ENCODE data around the gene RHPN2. TPM values are rescaled to one million over a fixed set of nuclear protein-coding genes. Genes with fewer than 3 reads are reported as not detected.

The RHPN2 gene
- total and polyA plus RNA-seq, 2 of the 8 experiments (the other 6 are each of a cell fraction or from before 2014, with no cell fraction given), result 22.8 to 31.1 TPM

- ChIA-PET CTCF (ENCODE audit: partially characterized antibody) (interaction anchor here (0.7 to 1.9 kb wide), 3 partner anchors 34 to 205 kb away, joined by 3 to 4 read pairs (median 4); no protein-coding TSS in a partner anchor), POLR2A (ENCODE audit: partially characterized antibody) (interaction anchor here (1.2 kb wide), 1 partner anchor 8 kb away, joined by 4 read pairs; no protein-coding TSS in a partner anchor)
- Histone ChIP-seq H3K56ac (replicated peaks; ENCODE audit: insufficient read length, low read depth, low read length) (no peak within 1 kb of the TSS), H3K79me2 (ENCODE audit: control insufficient read depth in 1 of 2, insufficient read depth in 2 of 2, low read length in 2 of 2) (peaks cover 4 to 16% of the 10 kb centered on the region in 2 experiments; a peak in 3 of 4 replicates), H3K4me2 (ENCODE audit: insufficient read depth in 1 of 2, low read depth in 2 of 2, low read length in 2 of 2) (peak within 1 kb of the TSS; percentile 87 to 97), H3K14ac (ENCODE audit: insufficient read length) (peak within 1 kb of the TSS; percentile 28), H2BK5ac (ENCODE audit: low read depth, low read length) (peak within 1 kb of the TSS; percentile 88), H2BK20ac (ENCODE audit: low read length) (no peak within 1 kb of the TSS), H2AK5ac (ENCODE audit: low read depth, low read length) (peak within 1 kb of the TSS; percentile 95; the same call in 1 of the 2 replicates), H4K8ac (ENCODE audit: extremely low read depth, insufficient read depth, low read length) (peak within 1 kb of the TSS; percentile 81), H2BK12ac (ENCODE audit: low read depth, low read length) (no peak within 1 kb of the TSS), H3K9ac (replicated peaks in 1 of 4; ENCODE audit: extremely low read depth in 1 of 4, low read depth in 3 of 4, low read length in 3 of 4) (peak within 1 kb of the TSS in 3 of 4 experiments; percentile 58 to 74 (median 58); a peak in 6 of 7 replicates), H2AFZ (ENCODE audit: low read length) (peak within 1 kb of the TSS; percentile 73), H2BK120ac (replicated peaks; ENCODE audit: low read depth, low read length) (peak within 1 kb of the TSS; percentile 64), H4K91ac (replicated peaks; ENCODE audit: insufficient read length, low read length) (peak within 1 kb of the TSS; percentile 88), H4K20me1 (replicated peaks in 1 of 2; ENCODE audit: control insufficient read depth in 1 of 2, insufficient read depth in 2 of 2, low read length in 2 of 2) (peaks cover 0 to 5% of the 10 kb centered on the region in 2 experiments), H3K4me3 (ENCODE audit: extremely low read depth in 1 of 4, insufficient read depth in 2 of 4, low read depth in 3 of 4, low read length in 4 of 4) (peak within 1 kb of the TSS; percentile 71 to 95 (median 82)), H3K18ac (ENCODE audit: extremely low read depth, low read length) (no peak within 1 kb of the TSS; the same call in none of the 2 replicates), H3K23me2 (ENCODE audit: low read depth, low read length) (peaks cover 7% of the 10 kb centered on the region), H3K23ac (ENCODE audit: insufficient read length) (no peak within 1 kb of the TSS), H3K36me3 (ENCODE audit: control insufficient read depth in 2 of 4, insufficient read depth in 4 of 4, low read length in 3 of 4) (peaks cover 0 to 5% (median 0%) of the 10 kb centered on the region in 4 experiments; a peak in 1 of 8 replicates), H3K4me1 (replicated peaks in 1 of 4; ENCODE audit: control insufficient read depth in 3 of 4, insufficient read depth in 4 of 4, low read length in 3 of 4) (peaks cover 0 to 4% (median 4%) of the 10 kb centered on the region in 4 experiments; a peak in 5 of 7 replicates), H3K27ac (ENCODE audit: low read depth, low read length) (no peak within 1 kb of the TSS), H2BK15ac (ENCODE audit: low read length) (peak within 1 kb of the TSS; percentile 72; the same call in 1 of the 2 replicates), H3K4ac (replicated peaks; ENCODE audit: insufficient read length, low read depth, low read length) (peak within 1 kb of the TSS; percentile 78), H4K5ac (ENCODE audit: insufficient read length, low read depth, low read length) (peak within 1 kb of the TSS; percentile 79), H3K27me3 (replicated peaks in 1 of 4; ENCODE audit: control insufficient read depth in 3 of 4, extremely low read depth in 1 of 4, insufficient read depth in 3 of 4, low read length in 3 of 4) (no peaks in the 10 kb centered on the region), H3K9me3 (ENCODE audit: insufficient read depth in 2 of 2, low read depth in 1 of 2, low read length in 1 of 2) (no peaks in the 10 kb centered on the region), H3K79me1 (ENCODE audit: low read depth, low read length) (peaks cover 4% of the 10 kb centered on the region; the same call in 1 of the 2 replicates)
- peak; percentile 99 for FAIRE-seq
- 7% methylated on average over 55 of the region's 57 CpGs; no CpG with 5 or more reads in 1 of the 2 experiments for WGBS, 2 experiments (ENCODE audit: extremely low coverage in 1 of 2, insufficient coverage in 1 of 2, insufficient read length in 1 of 2, insufficient replicate concordance in 2 of 2, low coverage in 1 of 2, low lambda C conversion rate in 2 of 2, missing lambda C conversion rate in 1 of 2)
- DNase-seq (ENCODE audit: low read depth in 1 of 2, low spot score in 2 of 2), result peak; percentile 99 to 100
- TF ChIP-seq RAD21 (IDR thresholded peaks at IDR 0.05 in 1 of 2, conservative IDR thresholded peaks at IDR 0.05 in 1 of 2; ENCODE audit: low read depth in 2 of 2, low read length in 2 of 2) (no peak; a peak in 1 of 4 replicates), TAF7 (optimal IDR thresholded peaks at IDR 0.05; ENCODE audit: borderline replicate concordance, low read depth, low read length) (peak; percentile 47), POU5F1 (IDR thresholded peaks at IDR 0.05; ENCODE audit: low read depth, low read length) (no peak), PHF8 (conservative IDR thresholded peaks at IDR 0.05; ENCODE audit: low read depth, low read length) (peak; percentile 54), NRF1 (IDR thresholded peaks at IDR 0.05; ENCODE audit: low read depth, low read length) (no peak), MAX (IDR thresholded peaks at IDR 0.05) (no peak; the same call in 1 of the 2 replicates), NANOG (IDR thresholded peaks at IDR 0.05; ENCODE audit: insufficient read depth, low read depth, low read length, poor library complexity, severe bottlenecking) (peak; percentile 29), JUND (IDR thresholded peaks at IDR 0.05; ENCODE audit: low read length) (0 out of 2 replicates have a peak, but pooled peaks have one; percentile 15), SIN3A (conservative IDR thresholded peaks at IDR 0.05 in 1 of 2, IDR thresholded peaks at IDR 0.05 in 1 of 2; ENCODE audit: low read depth in 1 of 2, low read length in 2 of 2) (peak; percentile 81 to 91; a peak in 2 of 4 replicates)
Measured at GRCh38 chr19:32971715-32972540, 92.8 kb downstream of the RHPN2 start, which contains the start of the genes CEP89 and FAAP24. TSS of gene CEP89 (minus strand) at chr19:32971958. CDS start at chr19:32971874, 84 bp downstream. TSS of gene FAAP24 (plus strand) at chr19:32972242. CDS start at chr19:32973197, 955 bp downstream.
